Stimulated activated naive B cell treated with anti-CD40 and anti-IgM and Interleukin-4, amounts not matched to agents 10 μg/mL and 1 μg/mL and 100 μg/mL, for 72 hours (primary cell): ENCODE data around the gene C11orf98.
"Not testable (repeated sequence)": the region's sequence is repeated elsewhere in the genome, so short reads cannot be mapped to it uniquely, and the experiment has no call there.

ENCODE experiments used
- ATAC-seq, 2 donors: fragments of 150-1000 bp; cut with Tn5 transposase; replicated peaks; 2 replicates each; pipeline ENCODE4 v1.10.0; 2021; ENCODE audit warnings: moderate library complexity in 1 of 2
- DNase-seq: peaks from one replicate; pipeline ENCODE4 v3.0.0; 2021
- H3K27ac Mint-ChIP-seq: one replicate; pipeline ENCODE4 v1.8.0; 2022; ENCODE audit warnings: mild to moderate bottlenecking, mixed read lengths
- H3K27me3 Mint-ChIP-seq, 2 donors: one replicate each; pipeline ENCODE4 v1.8.0; 2022; ENCODE audit warnings: mixed read lengths in 2 of 2
- H3K36me3 Mint-ChIP-seq, 2 donors: one replicate each; pipeline ENCODE4 v1.8.0; 2022; ENCODE audit warnings: mixed read lengths in 2 of 2, mild to moderate bottlenecking in 1 of 2
- H3K4me1 Mint-ChIP-seq, 2 donors: one replicate each; pipeline ENCODE4 v1.8.0; 2022; ENCODE audit warnings: mixed read lengths in 2 of 2, mild to moderate bottlenecking in 1 of 2
- H3K4me3 Mint-ChIP-seq, 2 donors: one replicate each; pipeline ENCODE4 v1.8.0; 2022; ENCODE audit warnings: mild to moderate bottlenecking in 2 of 2, mixed read lengths in 2 of 2, moderate library complexity in 1 of 2
- H3K9me3 Mint-ChIP-seq, 2 donors: one replicate each; pipeline ENCODE4 v1.8.0; 2022; ENCODE audit warnings: mixed read lengths in 2 of 2, mild to moderate bottlenecking in 1 of 2

The C11orf98 gene

DNA sequence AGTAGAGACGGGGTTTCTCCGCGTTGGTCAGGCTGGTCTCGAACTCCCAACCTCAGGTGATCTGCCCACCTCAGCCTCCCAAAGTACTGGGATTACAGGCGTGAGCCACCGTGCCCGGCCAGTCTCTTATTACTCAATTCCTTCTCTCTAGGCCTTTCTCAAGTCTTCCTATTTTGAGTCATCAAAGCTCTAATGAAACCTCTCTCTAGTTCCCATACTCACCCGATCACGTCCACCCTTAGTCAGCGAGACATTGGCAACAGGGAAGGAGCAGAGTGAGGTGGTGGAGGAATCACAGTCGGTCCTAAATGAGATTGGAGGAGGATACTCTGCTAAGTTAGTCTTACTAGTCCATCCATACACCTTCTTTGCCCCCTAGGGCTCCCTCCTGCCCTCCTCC lies 37.2 kb upstream of the C11orf98 start:
- Mint-ChIP-seq H3K9me3 (peaks cover 0 to 1% of the 10 kb centered on the region in 2 donors), H3K27me3 (no peaks in the 10 kb centered on the region), H3K36me3 (peaks cover 29 to 32% of the 10 kb centered on the region in 2 donors), H3K4me3 (no peak overlapping the region), H3K27ac (peak overlapping the region; percentile 75), H3K4me1 (peaks cover 17 to 22% of the 10 kb centered on the region in 2 donors)
- DNase-seq (no peak), ATAC-seq (no peak)

DNA sequence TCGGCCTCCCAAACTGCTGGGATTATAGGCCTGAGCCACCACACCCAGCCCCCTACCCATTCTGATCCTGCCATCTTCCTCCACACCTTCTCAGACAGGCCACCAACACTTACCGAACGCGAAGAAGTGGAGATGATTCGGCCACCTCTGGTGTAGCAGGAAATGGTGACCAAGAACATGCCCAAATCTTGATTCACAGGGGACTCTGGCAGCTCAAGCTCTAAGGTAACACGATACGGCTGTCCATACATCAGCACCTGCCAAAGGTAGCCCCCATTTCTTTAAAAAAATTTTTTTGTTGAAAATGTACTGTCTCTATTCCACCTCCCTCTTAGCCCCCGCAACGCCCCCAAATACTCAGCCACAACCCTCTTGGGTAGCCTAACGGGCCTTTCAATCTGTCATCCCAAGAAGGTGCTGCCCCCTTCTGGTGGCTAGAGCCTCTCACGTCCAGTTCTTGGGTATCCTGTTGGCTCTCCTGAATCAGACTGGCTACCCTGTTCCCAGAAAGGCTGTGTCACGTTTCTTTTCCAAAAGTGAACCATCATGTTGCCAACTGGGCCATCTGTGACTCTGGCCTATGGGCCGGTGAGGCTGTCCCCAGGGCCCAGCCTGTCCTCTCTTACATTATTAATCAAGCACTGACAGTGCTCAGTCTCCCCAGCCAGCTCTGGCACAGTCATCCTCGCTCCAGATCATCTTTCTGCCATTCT lies 29.6 kb upstream of the C11orf98 start:
- Mint-ChIP-seq H3K4me1 (peaks cover 6 to 8% of the 10 kb centered on the region in 2 donors), H3K27me3 (no peaks in the 10 kb centered on the region), H3K9me3 (no peaks in the 10 kb centered on the region), H3K36me3 (peaks cover 38 to 39% of the 10 kb centered on the region in 2 donors), H3K27ac (peak overlapping the region; percentile 56), H3K4me3 (no peak overlapping the region)
- DNase-seq (peak; percentile 53), ATAC-seq (peak; percentile 84 to 93)

DNA sequence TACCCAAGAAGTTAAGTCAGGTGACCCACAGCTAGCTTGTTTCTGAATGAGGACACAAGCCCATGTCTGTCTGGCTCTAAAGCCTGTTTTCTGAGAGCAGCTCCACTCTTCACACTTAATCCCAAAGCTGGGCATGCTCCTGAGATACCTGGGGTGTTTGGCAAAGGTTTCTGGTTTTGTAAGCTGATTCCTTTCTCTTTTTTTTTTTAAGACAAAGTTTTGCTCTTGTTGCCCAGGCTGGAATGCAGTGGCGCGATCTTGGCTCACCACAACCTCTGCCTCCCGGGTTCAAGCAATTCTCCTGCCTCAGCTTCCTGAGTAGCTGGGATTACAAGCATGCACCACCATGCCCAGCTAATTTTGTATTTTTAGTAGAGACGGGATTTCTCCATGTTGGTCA lies 28.6 kb upstream of the C11orf98 start:
- H3K36me3 Mint-ChIP-seq: peaks cover 41 to 43% of the 10 kb centered on the region in 2 donors
- H3K27ac Mint-ChIP-seq, DNase-seq, ATAC-seq, H3K4me1 Mint-ChIP-seq, H3K27me3 Mint-ChIP-seq, H3K9me3 Mint-ChIP-seq, H3K4me3 Mint-ChIP-seq: not testable (repeated sequence)

DNA sequence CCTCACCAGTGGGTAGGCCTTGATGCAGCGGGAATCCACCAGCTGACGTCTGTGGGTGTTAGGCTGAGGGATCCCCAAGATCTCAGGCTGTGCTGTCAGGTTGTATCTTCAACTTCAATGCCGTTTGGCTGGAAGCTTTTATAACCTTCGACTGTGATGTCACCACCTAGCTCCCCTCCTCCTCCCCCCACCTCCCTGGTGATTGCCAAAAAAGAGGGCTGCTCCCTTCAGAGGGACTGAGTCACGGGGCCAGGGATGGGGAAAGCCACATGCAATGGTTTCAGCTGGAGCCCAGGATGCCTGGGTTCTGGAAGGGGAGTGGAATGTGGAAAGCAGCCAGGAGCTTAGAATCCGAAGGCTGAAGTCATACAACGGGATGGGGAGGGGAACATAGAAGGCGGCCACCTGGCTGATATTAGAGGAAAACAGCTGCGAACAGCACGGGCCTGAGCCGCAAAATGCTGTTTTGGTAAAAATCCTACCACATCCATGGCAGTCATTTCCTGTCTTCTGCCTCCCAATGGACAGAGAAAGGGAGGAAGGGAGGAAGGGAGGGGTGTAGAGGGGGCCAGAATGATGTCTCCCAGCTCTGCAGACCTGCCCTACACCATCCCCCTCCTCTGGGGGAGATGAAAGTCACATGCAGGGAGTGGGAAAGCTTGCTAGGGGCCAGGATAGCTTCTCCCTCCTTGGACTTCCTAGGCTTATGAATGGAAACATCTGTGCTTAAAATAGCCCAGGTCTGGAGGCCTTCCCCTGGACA lies 24.6 kb upstream of the C11orf98 start, which contains the start of gene LRRN4CL:
Gene LRRN4CL, minus strand, starts transcription at position 110 of the 763 bp plus-strand sequence. CDS start 1,022 bp downstream, outside the sequence.
- no peak within 1 kb of the TSS for H3K27ac Mint-ChIP-seq

DNA sequence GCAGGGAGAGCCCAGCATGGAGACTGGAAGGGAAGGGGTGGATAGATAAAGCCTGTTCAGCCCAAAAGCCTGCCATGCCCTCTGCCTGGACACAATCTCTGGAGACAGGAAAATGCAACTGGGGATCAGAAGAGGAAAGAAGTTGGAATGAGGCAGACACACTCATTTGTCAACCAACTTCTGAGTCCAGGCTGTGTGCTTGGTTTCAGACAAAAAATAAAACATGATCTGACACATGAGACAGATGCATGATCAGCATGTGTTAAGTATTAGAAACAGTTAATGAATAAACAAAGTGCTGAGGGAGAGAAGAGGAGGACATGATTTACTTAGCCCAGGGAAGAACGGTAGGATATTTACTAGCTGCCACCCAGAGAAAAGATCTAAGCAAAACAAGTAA lies 23.5 kb upstream of the C11orf98 start:
- ATAC-seq: no peak
- Mint-ChIP-seq H3K36me3 (peaks cover 29 to 31% of the 10 kb centered on the region in 2 donors), H3K27ac (no peak overlapping the region), H3K4me1 (no peaks in the 10 kb centered on the region), H3K4me3 (no peak overlapping the region), H3K27me3 (peaks cover 4 to 23% of the 10 kb centered on the region in 2 donors), H3K9me3 (no peaks in the 10 kb centered on the region)
- no peak for DNase-seq

More for the DNA sequence above, 24.6 kb upstream of the C11orf98 start, which contains the start of gene LRRN4CL:
- DNase-seq (no peak), ATAC-seq (no peak)
- peaks cover under 1 to 3% of the 10 kb centered on the region in 2 donors for H3K4me1 Mint-ChIP-seq
- peaks cover 4 to 23% of the 10 kb centered on the region in 2 donors for H3K27me3 Mint-ChIP-seq
- H3K36me3 Mint-ChIP-seq: peaks cover 31 to 34% of the 10 kb centered on the region in 2 donors
- no peak within 1 kb of the TSS for H3K4me3 Mint-ChIP-seq
- H3K9me3 Mint-ChIP-seq: no peaks in the 10 kb centered on the region

DNA sequence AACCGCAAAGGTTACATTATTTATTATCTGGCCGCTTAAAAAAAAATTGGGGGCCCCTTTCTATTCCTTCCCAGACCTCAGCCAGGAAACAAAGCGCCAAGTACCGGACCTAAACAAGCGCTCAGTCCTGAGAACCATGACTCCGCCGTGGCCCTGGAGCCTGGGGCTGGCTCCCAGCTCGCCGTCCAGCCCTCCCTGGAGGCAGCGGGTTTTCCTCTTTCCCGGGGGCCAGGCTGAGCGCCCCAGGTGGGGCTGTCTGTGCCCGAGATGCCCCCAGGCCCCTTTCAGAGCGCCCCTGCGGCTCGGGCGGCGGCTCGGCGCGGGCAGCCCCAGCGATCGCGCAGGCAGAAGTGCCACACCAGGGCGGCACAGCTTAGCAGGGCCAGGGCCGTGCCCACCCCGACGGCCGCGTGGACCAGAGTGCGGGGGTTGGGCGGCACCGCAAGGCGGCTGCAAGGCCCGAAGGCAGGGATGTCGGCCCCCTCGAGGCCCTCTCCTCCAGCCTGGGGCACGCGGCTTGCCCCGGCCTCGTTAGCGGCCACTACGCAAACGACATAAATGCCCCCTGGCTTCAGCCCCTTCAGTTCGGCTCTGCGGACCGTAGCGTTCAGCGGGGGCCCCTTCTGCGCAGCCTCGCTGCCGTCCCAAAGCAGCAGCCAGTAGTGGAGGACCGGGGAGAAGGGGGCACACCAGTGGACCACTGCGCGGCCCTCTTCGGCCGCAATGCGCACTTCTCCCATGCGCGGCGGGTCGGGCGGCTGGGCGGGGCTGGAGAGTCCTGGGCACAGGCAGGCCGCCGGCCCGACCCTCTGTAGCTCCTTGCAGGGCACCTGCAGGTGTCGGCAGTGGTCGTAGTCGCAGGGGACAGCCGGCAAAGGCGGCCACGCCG lies 22.7 kb upstream of the C11orf98 start:
- H3K27ac Mint-ChIP-seq: no peak overlapping the region
- ATAC-seq (peak; percentile 27 to 34), DNase-seq (no peak)
- H3K27me3 Mint-ChIP-seq: peaks cover 4 to 23% of the 10 kb centered on the region in 2 donors
- H3K9me3 Mint-ChIP-seq: no peaks in the 10 kb centered on the region
- H3K4me1 Mint-ChIP-seq: no peaks in the 10 kb centered on the region
- peak overlapping the region in 1 of 2 donors; percentile 32 for H3K4me3 Mint-ChIP-seq
- H3K36me3 Mint-ChIP-seq: peaks cover 25 to 29% of the 10 kb centered on the region in 2 donors

DNA sequence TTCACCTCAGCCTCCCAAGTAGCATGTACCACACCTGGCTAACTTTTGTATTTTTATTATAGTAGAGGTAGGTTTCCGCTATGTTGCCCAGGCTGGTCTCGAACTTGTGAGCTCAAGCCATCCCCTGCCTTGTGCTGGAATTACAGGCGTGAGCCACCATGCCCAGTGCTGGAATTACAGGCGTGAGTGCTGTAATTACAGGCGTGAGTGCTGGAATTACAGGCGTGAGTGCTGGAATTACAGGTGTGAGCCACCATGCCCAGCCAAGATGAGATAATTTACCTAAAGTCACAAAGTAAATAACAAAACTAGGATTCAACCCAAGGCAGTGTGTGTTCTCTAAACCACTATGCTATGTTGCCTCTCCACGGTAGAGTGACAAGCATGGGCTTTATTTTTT lies 17.5 kb upstream of the C11orf98 start:
- Mint-ChIP-seq H3K9me3 (no peaks in the 10 kb centered on the region), H3K36me3 (peaks cover 11 to 12% of the 10 kb centered on the region in 2 donors), H3K4me1 (peaks cover 18 to 25% of the 10 kb centered on the region in 2 donors), H3K27ac (no peak overlapping the region), H3K27me3 (peaks cover 0 to 4% of the 10 kb centered on the region in 2 donors), H3K4me3 (no peak overlapping the region)
- no peak for ATAC-seq
- no peak for DNase-seq

DNA sequence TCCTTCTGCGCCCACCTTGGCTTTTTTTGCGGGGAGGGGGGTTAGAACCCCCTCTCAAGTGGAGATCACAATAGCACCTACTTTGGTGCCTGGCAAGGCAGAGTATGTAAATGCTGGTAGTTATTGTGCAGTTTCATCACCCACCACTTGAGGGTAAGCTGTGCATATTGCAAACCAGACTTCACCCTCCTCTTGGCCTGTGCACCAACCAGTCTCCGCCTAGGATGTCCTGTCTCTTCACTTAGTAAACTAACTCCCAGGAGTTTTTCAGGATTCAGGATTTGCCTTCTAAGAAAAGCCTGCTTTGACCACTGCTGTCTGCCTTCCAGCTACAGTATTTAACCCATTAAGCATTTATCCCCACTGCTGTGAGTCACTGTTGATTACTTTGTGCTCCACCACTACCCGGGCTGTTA lies 15.8 kb upstream of the C11orf98 start:
- Mint-ChIP-seq H3K27me3 (no peaks in the 10 kb centered on the region), H3K9me3 (no peaks in the 10 kb centered on the region), H3K4me1 (peaks cover 23 to 36% of the 10 kb centered on the region in 2 donors), H3K27ac (peak overlapping the region; percentile 25), H3K4me3 (peak overlapping the region; percentile 19 to 32), H3K36me3 (peaks cover 19 to 26% of the 10 kb centered on the region in 2 donors)
- ATAC-seq: peak; percentile 75 to 77
- DNase-seq: peak; percentile 26

DNA sequence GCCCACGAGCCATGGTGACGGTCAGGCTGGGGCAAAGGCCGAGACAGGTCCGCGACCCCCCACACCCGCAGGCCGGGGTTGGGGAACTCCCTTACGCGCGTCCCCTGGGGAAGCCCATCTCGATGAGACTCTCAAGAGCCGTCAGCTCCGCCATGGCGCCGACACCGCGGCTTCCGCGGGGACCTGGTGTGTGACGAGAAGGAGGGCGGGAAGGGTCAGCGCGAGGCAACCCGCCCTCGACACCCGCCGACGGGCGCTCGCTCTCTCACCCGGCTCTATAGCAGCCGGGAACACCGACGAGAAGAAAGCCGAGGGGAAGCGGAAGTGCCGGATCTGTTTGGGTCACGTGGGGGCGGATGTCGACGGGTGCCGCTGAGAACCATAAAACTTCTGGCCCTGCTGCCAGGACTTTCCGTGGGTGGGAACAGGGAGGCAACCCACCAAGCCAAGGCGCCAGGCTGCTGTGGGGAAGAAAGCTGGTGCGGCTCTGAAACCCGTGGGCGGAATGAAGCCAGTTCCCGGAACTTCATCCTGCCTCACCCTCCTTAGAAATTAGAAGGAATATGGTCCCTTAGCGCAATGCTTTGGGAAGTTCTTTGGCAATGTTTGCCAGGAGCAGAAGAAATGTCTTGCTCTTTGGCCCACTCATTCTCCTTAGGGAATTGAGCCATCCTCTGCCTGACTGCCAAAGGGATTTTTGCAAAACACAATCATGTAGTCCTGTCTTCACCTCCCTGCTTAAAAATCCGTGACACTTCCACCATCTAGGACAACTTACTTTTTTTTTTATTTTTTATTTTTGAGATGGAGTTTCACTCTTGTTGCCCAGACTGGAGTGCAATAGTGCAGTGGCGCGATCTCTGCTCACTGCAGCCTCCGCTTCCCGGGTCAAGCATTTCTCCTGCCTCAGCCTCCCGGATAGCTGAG lies 14.0 kb upstream of the C11orf98 start, which contains the start of gene UBXN1:
Gene UBXN1, minus strand, starts transcription at position 304 of the 927 bp plus-strand sequence. Its CDS starts 150 bp downstream, at position 154.
- Mint-ChIP-seq H3K27ac (peak within 1 kb of the TSS; percentile 98), H3K36me3 (peaks cover 23 to 31% of the 10 kb centered on the region in 2 donors), H3K4me3 (peak within 1 kb of the TSS; percentile 90 to 96), H3K9me3 (no peaks in the 10 kb centered on the region), H3K4me1 (peaks cover 25 to 37% of the 10 kb centered on the region in 2 donors), H3K27me3 (no peaks in the 10 kb centered on the region)
- DNase-seq: peak; percentile 87
- peak; percentile 88 to 89 for ATAC-seq

DNA sequence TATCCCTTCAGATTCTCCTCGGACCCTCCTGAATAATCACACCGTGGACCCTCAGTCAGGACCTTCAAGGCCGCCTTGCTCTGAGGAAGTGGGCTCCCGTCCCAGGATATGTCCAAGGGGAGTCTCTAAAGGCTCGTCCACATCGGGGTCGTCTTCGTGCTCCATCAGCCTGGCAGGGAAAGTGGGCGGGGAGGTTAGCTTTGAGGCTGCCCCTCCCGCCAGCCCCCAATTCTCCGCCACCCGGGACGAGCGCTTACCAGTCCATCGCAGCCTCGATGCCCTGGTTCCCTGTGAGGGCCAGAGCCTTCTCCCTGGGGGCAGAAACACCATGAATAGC lies 13.4 kb upstream of the C11orf98 start:
- peak overlapping the region; percentile 90 to 96 for H3K4me3 Mint-ChIP-seq
- H3K27me3 Mint-ChIP-seq: no peaks in the 10 kb centered on the region
- DNase-seq (no peak), ATAC-seq (no peak)
- H3K36me3 Mint-ChIP-seq: peaks cover 25 to 34% of the 10 kb centered on the region in 2 donors
- H3K27ac Mint-ChIP-seq: peak overlapping the region; percentile 98
- H3K4me1 Mint-ChIP-seq: peaks cover 28 to 42% of the 10 kb centered on the region in 2 donors
- no peaks in the 10 kb centered on the region for H3K9me3 Mint-ChIP-seq

DNA sequence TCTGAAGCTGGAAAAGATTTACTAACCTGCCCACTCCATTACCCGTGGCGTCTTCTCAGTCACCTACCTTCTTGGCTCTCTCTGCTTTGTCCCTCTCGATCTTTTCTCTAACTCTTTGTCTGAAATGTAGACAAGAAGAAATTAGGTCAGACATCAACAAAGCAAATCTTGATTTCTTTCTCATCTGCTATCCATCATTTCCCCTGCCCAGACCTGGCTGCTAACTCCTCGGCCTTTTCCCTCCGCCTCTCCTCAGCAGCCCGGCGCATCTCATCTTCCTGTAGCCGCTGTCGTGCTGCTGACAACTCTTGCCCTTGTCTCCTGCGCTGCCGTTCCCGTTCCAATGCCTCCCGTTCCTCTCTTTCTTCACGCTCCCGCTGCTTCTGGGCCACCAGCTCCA lies 12.7 kb upstream of the C11orf98 start:
- Mint-ChIP-seq H3K9me3 (no peaks in the 10 kb centered on the region), H3K4me1 (peaks cover 28 to 46% of the 10 kb centered on the region in 2 donors), H3K4me3 (peak overlapping the region; percentile 90 to 96), H3K27me3 (no peaks in the 10 kb centered on the region), H3K36me3 (peaks cover 25 to 34% of the 10 kb centered on the region in 2 donors), H3K27ac (peak overlapping the region; percentile 98)
- DNase-seq (no peak), ATAC-seq (no peak)

DNA sequence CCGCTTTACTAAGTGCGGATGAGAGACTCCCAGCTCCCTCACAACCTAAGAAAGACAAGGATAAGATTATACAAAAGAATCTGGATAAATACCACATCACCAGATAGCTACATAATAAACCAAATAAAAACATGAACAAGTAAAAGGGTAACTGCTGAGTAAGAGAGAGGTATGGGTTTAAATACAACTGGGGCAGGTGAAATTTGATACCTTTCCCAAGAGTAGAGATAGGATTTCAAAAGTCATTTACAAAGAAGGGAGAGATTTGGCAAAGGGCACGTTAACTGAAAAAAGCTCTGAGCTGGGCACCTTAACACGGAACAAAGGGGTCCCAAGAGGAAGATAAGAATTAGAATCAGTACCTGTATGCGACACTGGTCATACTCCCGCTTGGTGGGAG lies 12.1 kb upstream of the C11orf98 start:
- Mint-ChIP-seq H3K4me3 (peak overlapping the region; percentile 49 to 96), H3K27me3 (no peaks in the 10 kb centered on the region), H3K27ac (peak overlapping the region; percentile 25), H3K9me3 (no peaks in the 10 kb centered on the region), H3K4me1 (peaks cover 29 to 51% of the 10 kb centered on the region in 2 donors), H3K36me3 (peaks cover 26 to 36% of the 10 kb centered on the region in 2 donors)
- ATAC-seq (no peak), DNase-seq (no peak)

DNA sequence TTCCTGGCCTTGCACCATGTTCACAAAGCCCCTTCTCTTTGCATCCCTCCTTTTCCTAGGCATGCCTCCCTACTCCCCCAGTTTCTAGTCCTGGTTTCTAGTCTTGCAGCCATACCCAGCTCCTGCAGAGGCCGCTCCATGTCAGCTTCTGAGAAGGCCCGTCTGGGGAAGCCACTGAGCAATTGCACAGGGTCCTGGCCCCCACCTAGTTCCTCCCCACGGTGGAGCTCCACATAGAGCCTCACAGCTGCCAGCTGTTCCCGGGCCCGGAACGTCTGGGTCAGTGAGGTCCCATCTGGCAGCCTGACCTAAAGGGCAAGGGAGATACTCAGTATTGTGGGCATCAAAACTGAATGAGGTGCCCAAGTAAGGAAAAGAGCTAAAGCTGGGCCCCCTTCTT lies 11.7 kb upstream of the C11orf98 start:
- Mint-ChIP-seq H3K27ac (peak overlapping the region; percentile 25), H3K4me1 (peaks cover 30 to 51% of the 10 kb centered on the region in 2 donors), H3K27me3 (no peaks in the 10 kb centered on the region), H3K9me3 (no peaks in the 10 kb centered on the region), H3K36me3 (peaks cover 28 to 40% of the 10 kb centered on the region in 2 donors), H3K4me3 (peak overlapping the region; percentile 49 to 96)
- DNase-seq (no peak), ATAC-seq (no peak)
